Measurements from ENCODE around the gene FUT8.
"Not testable (repeated sequence)": the region's sequence is repeated elsewhere in the genome, so short reads cannot be mapped to it uniquely, and the experiment has no call there.

FUT8 gene

DNA sequence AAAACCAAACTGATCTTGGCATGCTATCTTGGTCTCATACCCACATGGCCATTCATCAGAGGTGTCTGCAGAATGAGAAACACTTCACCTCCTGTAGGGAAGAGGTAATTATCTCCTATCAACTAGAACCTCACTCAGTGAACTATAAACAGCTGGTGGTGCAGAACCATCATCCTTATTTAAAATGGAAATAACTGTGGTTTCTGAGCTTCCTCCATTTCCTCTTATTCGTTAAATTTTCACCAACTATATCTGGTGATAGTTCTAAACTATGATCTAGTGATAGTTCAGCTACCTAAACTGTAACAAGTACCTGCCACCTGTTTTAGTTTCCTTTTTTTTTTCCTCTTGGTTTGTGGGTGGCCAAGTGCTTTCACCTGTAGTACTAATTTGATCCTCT lies 218.5 kb downstream of the FUT8 start:
- Histone ChIP-seq H3K36me3 (ENCODE audit: control insufficient read depth in 1 of 2, insufficient read depth in 2 of 2, low read length in 2 of 2) (peaks cover 7 to 21% of the 10 kb centered on the region in 2 donors), H3K9ac (ENCODE audit: low read depth in 1 of 2, low read length in 2 of 2) (no peak overlapping the region), H3K27ac (ENCODE audit: low read depth, low read length) (no peak overlapping the region)

GRCh38 chr14:65632487-65632886 lies 220.0 kb downstream of the FUT8 start:
- H3K4me1 ChIP-seq (ENCODE audit: control insufficient read depth in 1 of 2, insufficient read depth in 2 of 2, low read length in 2 of 2) = peaks cover 0 to 7% of the 10 kb centered on the region in 2 donors
- no peaks in the 10 kb centered on the region for H3K27me3 ChIP-seq (ENCODE audit: control insufficient read depth in 1 of 2, insufficient read depth in 2 of 2, low read length in 2 of 2)
- no peak overlapping the region for H3K4me3 ChIP-seq (ENCODE audit: low read depth in 1 of 2, low read length in 2 of 2)
- peaks cover 7 to 21% of the 10 kb centered on the region in 2 donors for H3K36me3 ChIP-seq (ENCODE audit: control insufficient read depth in 1 of 2, insufficient read depth in 2 of 2, low read length in 2 of 2)
- no peaks in the 10 kb centered on the region for H3K9me3 ChIP-seq (ENCODE audit: control insufficient read depth in 1 of 2, low read length in 2 of 2)
- no peak overlapping the region for H3K27ac ChIP-seq (ENCODE audit: low read depth, low read length)
- no peak overlapping the region for H3K9ac ChIP-seq (ENCODE audit: low read depth in 1 of 2, low read length in 2 of 2)

More for the DNA sequence above, 218.5 kb downstream of the FUT8 start:
- Histone ChIP-seq H3K9me3 (ENCODE audit: control insufficient read depth in 1 of 2, low read length in 2 of 2) (no peaks in the 10 kb centered on the region), H3K27me3 (ENCODE audit: control insufficient read depth in 1 of 2, insufficient read depth in 2 of 2, low read length in 2 of 2) (no peaks in the 10 kb centered on the region), H3K4me3 (ENCODE audit: low read depth in 1 of 2, low read length in 2 of 2) (no peak overlapping the region), H3K4me1 (ENCODE audit: control insufficient read depth in 1 of 2, insufficient read depth in 2 of 2, low read length in 2 of 2) (no peaks in the 10 kb centered on the region)

DNA sequence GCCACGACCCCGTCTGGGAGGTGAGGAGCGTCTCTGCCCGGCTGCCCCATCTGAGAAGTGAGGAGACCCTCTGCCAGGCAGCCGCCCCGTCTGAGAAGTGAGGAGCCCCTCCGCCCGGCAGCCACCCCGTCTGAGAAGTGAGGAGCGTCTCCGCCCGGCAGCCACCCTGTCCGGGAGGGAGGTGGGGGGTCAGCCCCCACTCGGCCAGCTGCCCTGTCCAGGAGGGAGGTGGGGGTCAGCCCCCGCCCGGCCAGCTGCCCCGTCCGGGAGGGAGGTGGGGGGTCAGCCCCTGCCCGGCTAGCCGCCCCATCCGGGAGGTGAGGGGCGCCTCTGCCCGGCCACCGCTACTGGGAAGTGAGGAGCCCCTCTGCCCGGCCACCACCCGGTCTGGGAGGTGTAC lies 221.1 kb downstream of the FUT8 start:
- peaks cover 7 to 21% of the 10 kb centered on the region in 2 donors for H3K36me3 ChIP-seq (ENCODE audit: control insufficient read depth in 1 of 2, insufficient read depth in 2 of 2, low read length in 2 of 2)
- not testable (repeated sequence) for H3K27ac ChIP-seq (ENCODE audit: low read depth, low read length)

DNA sequence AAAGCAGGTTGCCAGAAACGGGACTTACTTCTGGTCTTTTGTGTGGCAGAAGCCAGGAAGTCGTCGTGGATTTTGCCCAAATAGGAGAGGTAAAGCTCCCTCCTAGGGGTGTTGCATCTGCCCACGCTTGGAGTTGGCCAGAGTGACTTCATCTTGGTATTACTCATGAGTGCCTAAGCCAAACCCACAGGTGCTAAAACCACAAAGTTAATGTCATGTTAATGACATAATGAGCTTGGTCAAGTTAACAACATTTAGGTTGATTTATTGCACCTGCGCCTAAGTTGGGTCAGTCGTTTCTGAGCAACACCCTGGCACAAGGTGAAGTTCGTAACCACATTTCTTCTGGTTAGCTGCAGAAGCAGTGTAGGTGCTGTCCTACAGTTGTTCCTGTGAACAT lies 225.2 kb downstream of the FUT8 start:
- H3K27ac ChIP-seq (ENCODE audit: low read depth, low read length) = no peak overlapping the region
- H3K36me3 ChIP-seq (ENCODE audit: control insufficient read depth in 1 of 2, insufficient read depth in 2 of 2, low read length in 2 of 2) = no peaks in the 10 kb centered on the region
- H3K4me1 ChIP-seq (ENCODE audit: control insufficient read depth in 1 of 2, insufficient read depth in 2 of 2, low read length in 2 of 2) = peaks cover 0 to 19% of the 10 kb centered on the region in 2 donors
- H3K9ac ChIP-seq (ENCODE audit: low read depth in 1 of 2, low read length in 2 of 2) = no peak overlapping the region
- no peak overlapping the region for H3K4me3 ChIP-seq (ENCODE audit: low read depth in 1 of 2, low read length in 2 of 2)
- no peaks in the 10 kb centered on the region for H3K27me3 ChIP-seq (ENCODE audit: control insufficient read depth in 1 of 2, insufficient read depth in 2 of 2, low read length in 2 of 2)
- no peaks in the 10 kb centered on the region for H3K9me3 ChIP-seq (ENCODE audit: control insufficient read depth in 1 of 2, low read length in 2 of 2)

More for the DNA sequence above, 221.1 kb downstream of the FUT8 start:
- not testable (repeated sequence) for H3K9ac ChIP-seq (ENCODE audit: low read depth in 1 of 2, low read length in 2 of 2); H3K9me3 ChIP-seq (ENCODE audit: control insufficient read depth in 1 of 2, low read length in 2 of 2); H3K4me3 ChIP-seq (ENCODE audit: low read depth in 1 of 2, low read length in 2 of 2); H3K27me3 ChIP-seq (ENCODE audit: control insufficient read depth in 1 of 2, insufficient read depth in 2 of 2, low read length in 2 of 2)
- peaks cover 0 to 13% of the 10 kb centered on the region in 2 donors for H3K4me1 ChIP-seq (ENCODE audit: control insufficient read depth in 1 of 2, insufficient read depth in 2 of 2, low read length in 2 of 2)

- Histone ChIP-seq H3K27ac (ENCODE audit: low read depth, low read length) (no peak overlapping the region), H3K4me1 (ENCODE audit: control insufficient read depth in 1 of 2, insufficient read depth in 2 of 2, low read length in 2 of 2) (peaks cover 0 to 19% of the 10 kb centered on the region in 2 donors), H3K4me3 (ENCODE audit: low read depth in 1 of 2, low read length in 2 of 2) (no peak overlapping the region), H3K36me3 (ENCODE audit: control insufficient read depth in 1 of 2, insufficient read depth in 2 of 2, low read length in 2 of 2) (no peaks in the 10 kb centered on the region), H3K9me3 (ENCODE audit: control insufficient read depth in 1 of 2, low read length in 2 of 2) (no peaks in the 10 kb centered on the region), H3K9ac (ENCODE audit: low read depth in 1 of 2, low read length in 2 of 2) (no peak overlapping the region), H3K27me3 (ENCODE audit: control insufficient read depth in 1 of 2, insufficient read depth in 2 of 2, low read length in 2 of 2) (no peaks in the 10 kb centered on the region)
These were observed 226.7 kb downstream of the FUT8 start for GRCh38 chr14:65639216-65639615.

- H3K9ac ChIP-seq (ENCODE audit: low read depth in 1 of 2, low read length in 2 of 2) = no peak overlapping the region
- no peaks in the 10 kb centered on the region for H3K4me1 ChIP-seq (ENCODE audit: control insufficient read depth in 1 of 2, insufficient read depth in 2 of 2, low read length in 2 of 2)
- no peak overlapping the region for H3K4me3 ChIP-seq (ENCODE audit: low read depth in 1 of 2, low read length in 2 of 2)
- no peak overlapping the region for H3K27ac ChIP-seq (ENCODE audit: low read depth, low read length)
- no peaks in the 10 kb centered on the region for H3K9me3 ChIP-seq (ENCODE audit: control insufficient read depth in 1 of 2, low read length in 2 of 2)
- H3K36me3 ChIP-seq (ENCODE audit: control insufficient read depth in 1 of 2, insufficient read depth in 2 of 2, low read length in 2 of 2) = peaks cover 0 to 4% of the 10 kb centered on the region in 2 donors
- H3K27me3 ChIP-seq (ENCODE audit: control insufficient read depth in 1 of 2, insufficient read depth in 2 of 2, low read length in 2 of 2) = no peaks in the 10 kb centered on the region
These were observed 238.3 kb downstream of the FUT8 start for GRCh38 chr14:65650826-65651225.

DNA sequence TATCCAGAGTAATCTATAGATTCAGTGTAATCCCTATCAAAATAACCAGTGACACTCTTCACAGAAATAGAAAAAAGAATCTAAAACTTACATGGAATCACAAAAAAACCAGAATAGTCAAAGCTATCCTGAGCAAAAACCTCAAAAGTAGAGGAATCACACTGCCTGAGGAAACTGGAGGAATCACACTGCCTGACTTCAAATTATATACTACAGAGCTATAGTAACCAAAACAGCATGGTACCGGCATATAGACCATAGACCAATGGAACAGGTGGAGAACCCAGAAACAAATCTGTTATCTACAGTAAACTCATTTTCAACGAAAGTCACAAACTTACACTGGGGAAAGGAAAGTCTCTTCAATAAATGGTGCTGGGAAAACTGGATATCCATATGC lies 244.0 kb downstream of the FUT8 start:
- Histone ChIP-seq H3K27me3 (ENCODE audit: control insufficient read depth in 1 of 2, insufficient read depth in 2 of 2, low read length in 2 of 2) (no peaks in the 10 kb centered on the region), H3K9me3 (ENCODE audit: control insufficient read depth in 1 of 2, low read length in 2 of 2) (no peaks in the 10 kb centered on the region), H3K36me3 (ENCODE audit: control insufficient read depth in 1 of 2, insufficient read depth in 2 of 2, low read length in 2 of 2) (no peaks in the 10 kb centered on the region), H3K4me3 (ENCODE audit: low read depth in 1 of 2, low read length in 2 of 2) (no peak overlapping the region), H3K27ac (ENCODE audit: low read depth, low read length) (no peak overlapping the region), H3K9ac (ENCODE audit: low read depth in 1 of 2, low read length in 2 of 2) (no peak overlapping the region), H3K4me1 (ENCODE audit: control insufficient read depth in 1 of 2, insufficient read depth in 2 of 2, low read length in 2 of 2) (no peaks in the 10 kb centered on the region)

DNA sequence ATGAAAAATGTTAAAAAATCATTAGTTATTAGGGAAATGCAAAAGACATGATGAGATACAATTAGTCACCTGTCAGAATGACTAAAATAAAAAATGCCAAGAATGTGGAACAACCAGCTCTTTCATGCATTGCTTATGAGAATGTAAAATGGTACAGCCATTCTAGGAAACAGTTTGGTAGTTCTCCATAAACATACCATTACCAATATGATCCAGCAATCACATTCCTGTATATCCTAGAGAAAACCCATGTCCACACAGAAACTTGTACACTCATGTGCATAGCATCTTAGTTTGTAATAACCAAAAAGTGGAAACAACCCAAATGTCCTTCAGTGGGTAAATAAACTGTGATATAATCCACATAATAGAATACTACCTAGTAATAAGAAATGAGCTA lies 245.7 kb downstream of the FUT8 start:
- H3K4me3 ChIP-seq (ENCODE audit: low read depth in 1 of 2, low read length in 2 of 2) = no peak overlapping the region
- H3K27me3 ChIP-seq (ENCODE audit: control insufficient read depth in 1 of 2, insufficient read depth in 2 of 2, low read length in 2 of 2) = no peaks in the 10 kb centered on the region
- no peak overlapping the region for H3K27ac ChIP-seq (ENCODE audit: low read depth, low read length)

DNA sequence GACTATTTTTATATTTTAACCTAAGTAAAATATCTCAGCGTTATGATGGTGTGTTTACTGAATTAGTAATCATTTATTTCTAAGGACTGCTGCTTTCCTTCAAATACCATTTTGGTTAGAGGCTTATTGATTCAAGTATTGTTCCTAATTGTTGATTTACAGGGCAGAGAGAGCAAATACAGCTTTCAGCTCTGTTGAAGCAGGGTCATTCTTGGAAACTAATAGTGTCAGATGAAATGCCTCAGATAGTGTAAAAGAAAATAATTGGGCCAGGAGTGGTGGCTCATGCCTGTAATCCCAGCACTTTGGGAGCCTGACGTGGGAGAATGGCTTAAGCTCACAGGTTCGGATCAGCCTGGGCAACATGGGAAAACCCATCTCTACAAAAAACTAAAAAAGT lies 249.3 kb downstream of the FUT8 start:
- H3K36me3 ChIP-seq (ENCODE audit: control insufficient read depth in 1 of 2, insufficient read depth in 2 of 2, low read length in 2 of 2) = no peaks in the 10 kb centered on the region
- H3K27ac ChIP-seq (ENCODE audit: low read depth, low read length) = no peak overlapping the region
- H3K9me3 ChIP-seq (ENCODE audit: control insufficient read depth in 1 of 2, low read length in 2 of 2) = no peaks in the 10 kb centered on the region
- no peaks in the 10 kb centered on the region for H3K4me1 ChIP-seq (ENCODE audit: control insufficient read depth in 1 of 2, insufficient read depth in 2 of 2, low read length in 2 of 2)
- no peak overlapping the region for H3K9ac ChIP-seq (ENCODE audit: low read depth in 1 of 2, low read length in 2 of 2)
- H3K27me3 ChIP-seq (ENCODE audit: control insufficient read depth in 1 of 2, insufficient read depth in 2 of 2, low read length in 2 of 2) = no peaks in the 10 kb centered on the region
- H3K4me3 ChIP-seq (ENCODE audit: low read depth in 1 of 2, low read length in 2 of 2) = no peak overlapping the region

More for the DNA sequence above, 245.7 kb downstream of the FUT8 start:
- H3K36me3 ChIP-seq (ENCODE audit: control insufficient read depth in 1 of 2, insufficient read depth in 2 of 2, low read length in 2 of 2) = no peaks in the 10 kb centered on the region
- no peaks in the 10 kb centered on the region for H3K9me3 ChIP-seq (ENCODE audit: control insufficient read depth in 1 of 2, low read length in 2 of 2)
- H3K9ac ChIP-seq (ENCODE audit: low read depth in 1 of 2, low read length in 2 of 2) = no peak overlapping the region
- H3K4me1 ChIP-seq (ENCODE audit: control insufficient read depth in 1 of 2, insufficient read depth in 2 of 2, low read length in 2 of 2) = no peaks in the 10 kb centered on the region

GRCh38 chr14:65664436-65664835 lies 251.9 kb downstream of the FUT8 start:
- Histone ChIP-seq H3K27me3 (ENCODE audit: control insufficient read depth in 1 of 2, insufficient read depth in 2 of 2, low read length in 2 of 2) (no peaks in the 10 kb centered on the region), H3K36me3 (ENCODE audit: control insufficient read depth in 1 of 2, insufficient read depth in 2 of 2, low read length in 2 of 2) (no peaks in the 10 kb centered on the region), H3K4me3 (ENCODE audit: low read depth in 1 of 2, low read length in 2 of 2) (no peak overlapping the region), H3K9ac (ENCODE audit: low read depth in 1 of 2, low read length in 2 of 2) (no peak overlapping the region), H3K4me1 (ENCODE audit: control insufficient read depth in 1 of 2, insufficient read depth in 2 of 2, low read length in 2 of 2) (no peaks in the 10 kb centered on the region), H3K27ac (ENCODE audit: low read depth, low read length) (no peak overlapping the region), H3K9me3 (ENCODE audit: control insufficient read depth in 1 of 2, low read length in 2 of 2) (no peaks in the 10 kb centered on the region)

All from duodenal mucosa (tissue), 2 donors.